GM23248 (cell line): ENCODE results near the gene PPP2R2B.

Source experiments
- EZH2 ChIP-seq: fragments of 200-600 bp; sonication (generic); IDR thresholded peaks from 2 replicates; pipeline ENCODE4 v1.6.1; 2018; ENCODE audit warnings: antibody characterized with exemption, mild to moderate bottlenecking; ENCODE audit not compliant: insufficient read depth, poor library complexity, severe bottlenecking
- EZH2phosphoT487 ChIP-seq: fragments of 200-600 bp; sonication (generic); IDR thresholded peaks from 2 replicates; pipeline ENCODE4 v1.6.1; 2018; ENCODE audit warnings: antibody characterized with exemption, moderate library complexity, mild to moderate bottlenecking, low read depth; ENCODE audit not compliant: insufficient read depth

GRCh38 chr5:146805081-146805480 lies 73.5 kb downstream of the PPP2R2B start:
- TF ChIP-seq EZH2 (no peak), EZH2phosphoT487 (no peak)
